Measurements from ENCODE around the gene IL7R. TPM values are rescaled to one million over a fixed set of nuclear protein-coding genes. Genes with fewer than 3 reads are reported as not detected.
"Not testable (repeated sequence)": the region's sequence is repeated elsewhere in the genome, so short reads cannot be mapped to it uniquely, and the experiment has no call there.

The IL7R gene
- total and polyA plus RNA-seq, 5 donors = 0.34 to 3.6 (median 1.8) TPM

GRCh38 chr5:35845508-35845907 lies 11.2 kb upstream of the IL7R start:
- ATAC-seq; H3K27me3 ChIP-seq (ENCODE audit: control insufficient read depth, insufficient read depth); H3K9me3 ChIP-seq (ENCODE audit: control insufficient read depth, low read length); H3K27ac ChIP-seq (ENCODE audit: low read length); H3K4me1 ChIP-seq (ENCODE audit: control insufficient read depth, insufficient read depth, low read length); H3K4me3 ChIP-seq (ENCODE audit: low read length); intact Hi-C loops (cut with DNase I); DNase-seq: not testable (repeated sequence)
- 80% methylated on average over 2 of the region's 2 CpGs for WGBS

DNA sequence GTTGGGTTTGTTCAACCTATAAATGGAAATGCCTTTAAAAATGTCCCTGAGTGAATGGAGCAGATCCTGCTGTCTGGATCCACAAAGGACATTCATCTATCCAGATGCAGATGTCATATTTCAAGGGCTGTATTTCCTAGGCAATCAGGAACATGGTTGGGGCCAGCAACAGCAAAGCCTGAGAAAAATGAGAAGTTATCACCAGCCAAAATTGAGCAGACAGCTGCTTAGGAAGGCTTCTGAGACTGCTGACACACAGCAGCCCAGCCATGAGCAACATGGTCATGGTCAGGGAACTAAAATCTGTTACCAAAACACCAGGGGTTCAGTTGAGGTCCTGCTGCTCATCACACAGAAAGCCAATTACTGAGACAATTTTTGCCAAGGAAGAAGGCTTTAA lies 9.2 kb upstream of the IL7R start:
- no peaks in the 10 kb centered on the region for H3K27me3 ChIP-seq (ENCODE audit: control insufficient read depth, insufficient read depth)
- no peak overlapping the region for H3K27ac ChIP-seq (ENCODE audit: low read length)
- ATAC-seq = no peak
- peaks cover 4% of the 10 kb centered on the region for H3K4me1 ChIP-seq (ENCODE audit: control insufficient read depth, insufficient read depth, low read length)
- intact Hi-C loops (cut with DNase I) = no loop called here
- DNase-seq = no peak
- H3K4me3 ChIP-seq (ENCODE audit: low read length) = no peak overlapping the region
- H3K9me3 ChIP-seq (ENCODE audit: control insufficient read depth, low read length) = peaks cover 4% of the 10 kb centered on the region

GRCh38 chr5:35847961-35848360 lies 8.7 kb upstream of the IL7R start:
- no peak overlapping the region for H3K27ac ChIP-seq (ENCODE audit: low read length)
- 46% methylated on average over 3 of the region's 3 CpGs for WGBS
- intact Hi-C loops (cut with DNase I) = no loop called here
- DNase-seq = no peak
- no peaks in the 10 kb centered on the region for H3K27me3 ChIP-seq (ENCODE audit: control insufficient read depth, insufficient read depth)
- no peak for ATAC-seq
- H3K4me3 ChIP-seq (ENCODE audit: low read length) = no peak overlapping the region
- peaks cover 4% of the 10 kb centered on the region for H3K4me1 ChIP-seq (ENCODE audit: control insufficient read depth, insufficient read depth, low read length)
- H3K9me3 ChIP-seq (ENCODE audit: control insufficient read depth, low read length) = peaks cover 4% of the 10 kb centered on the region

DNA sequence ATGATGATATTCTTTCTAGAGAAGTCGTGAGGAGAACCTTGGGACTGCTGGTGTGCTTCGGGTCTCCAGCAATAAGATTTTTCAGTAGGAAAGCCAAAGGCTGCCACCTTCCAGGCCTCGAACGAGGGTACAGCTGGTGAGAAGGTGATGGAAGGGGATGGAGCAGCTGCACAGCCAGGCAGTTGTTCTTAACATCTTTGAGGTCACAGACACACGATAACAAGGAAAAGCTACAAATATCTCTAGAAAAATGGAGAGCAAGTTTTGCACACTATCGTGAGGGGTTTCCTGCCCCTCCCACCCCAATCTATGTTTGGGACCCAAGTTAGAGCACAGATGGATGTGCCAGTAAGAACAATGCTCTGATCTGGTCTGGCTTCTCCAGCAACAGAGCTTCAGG lies 6.8 kb upstream of the IL7R start:
- Histone ChIP-seq H3K27ac (ENCODE audit: low read length) (no peak overlapping the region), H3K27me3 (ENCODE audit: control insufficient read depth, insufficient read depth) (no peaks in the 10 kb centered on the region), H3K4me1 (ENCODE audit: control insufficient read depth, insufficient read depth, low read length) (peaks cover 4% of the 10 kb centered on the region), H3K9me3 (ENCODE audit: control insufficient read depth, low read length) (peaks cover 4% of the 10 kb centered on the region), H3K4me3 (ENCODE audit: low read length) (no peak overlapping the region)
- ATAC-seq = no peak
- DNase-seq = no peak
- WGBS = 78% methylated on average over 6 of the region's 6 CpGs
- intact Hi-C loops (cut with DNase I) = no loop called here

DNA sequence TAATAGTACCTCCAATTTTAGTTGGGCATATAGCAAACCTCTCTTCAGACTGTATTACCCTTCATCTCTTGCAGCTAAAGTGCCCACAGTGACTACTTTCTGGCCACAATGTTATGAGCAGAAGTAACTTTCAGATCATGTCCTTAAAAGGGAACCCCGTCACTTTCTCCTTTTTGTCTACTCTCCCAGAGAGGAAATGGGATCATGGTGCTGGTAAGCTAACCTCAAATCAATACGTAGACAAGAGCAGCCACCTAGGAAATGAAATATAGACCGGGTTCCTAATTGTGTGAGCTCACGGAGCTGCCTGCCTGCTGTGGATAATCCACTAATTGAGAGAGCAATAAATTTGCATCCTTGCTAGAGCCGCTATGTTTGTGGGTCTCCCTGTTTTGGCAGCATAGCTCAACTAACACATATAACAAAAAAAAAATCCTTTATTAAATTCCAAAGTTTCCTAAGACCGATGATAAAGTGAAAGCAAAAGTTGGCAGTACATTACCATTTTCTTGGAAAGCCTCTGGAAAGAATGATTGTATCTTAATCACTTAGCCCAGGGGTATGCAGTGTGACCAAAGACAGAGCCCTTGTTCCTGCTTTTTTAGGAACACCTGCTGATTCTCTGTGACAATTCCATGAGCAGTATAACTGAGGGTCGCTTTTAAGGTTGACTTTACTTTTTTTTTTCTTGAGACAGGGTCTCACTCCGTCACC lies 5.6 kb upstream of the IL7R start:
- WGBS = 58% methylated on average over 8 of the region's 8 CpGs
- H3K9me3 ChIP-seq (ENCODE audit: control insufficient read depth, low read length) = peaks cover 1% of the 10 kb centered on the region
- intact Hi-C loops (cut with DNase I) = no loop called here
- H3K4me3 ChIP-seq (ENCODE audit: low read length) = peak overlapping the region; percentile 20
- peak overlapping the region; percentile 27 for H3K27ac ChIP-seq (ENCODE audit: low read length)
- ATAC-seq (no peak), DNase-seq (no peak)
- H3K4me1 ChIP-seq (ENCODE audit: control insufficient read depth, insufficient read depth, low read length) = peaks cover 6% of the 10 kb centered on the region
- no peaks in the 10 kb centered on the region for H3K27me3 ChIP-seq (ENCODE audit: control insufficient read depth, insufficient read depth)

- Histone ChIP-seq H3K4me1 (ENCODE audit: control insufficient read depth, insufficient read depth, low read length) (peaks cover 6% of the 10 kb centered on the region), H3K27ac (ENCODE audit: low read length) (no peak overlapping the region), H3K9me3 (ENCODE audit: control insufficient read depth, low read length) (peaks cover 1% of the 10 kb centered on the region), H3K27me3 (ENCODE audit: control insufficient read depth, insufficient read depth) (no peaks in the 10 kb centered on the region), H3K4me3 (ENCODE audit: low read length) (no peak overlapping the region)
- ATAC-seq (peak in 1 of 2 donors; percentile 28), DNase-seq (peak in 1 of 3 donors; percentile 49)
- intact Hi-C loops (cut with DNase I) = no loop called here
- WGBS = 63% methylated on average over 8 of the region's 8 CpGs
Observed at GRCh38 chr5:35852084-35852734, 4.5 kb upstream of the IL7R start.

GRCh38 chr5:35852773-35853172 lies 3.9 kb upstream of the IL7R start:
- DNase-seq = no peak
- Histone ChIP-seq H3K27me3 (ENCODE audit: control insufficient read depth, insufficient read depth) (no peaks in the 10 kb centered on the region), H3K27ac (ENCODE audit: low read length) (no peak overlapping the region), H3K4me1 (ENCODE audit: control insufficient read depth, insufficient read depth, low read length) (peaks cover 6% of the 10 kb centered on the region), H3K9me3 (ENCODE audit: control insufficient read depth, low read length) (peaks cover 1% of the 10 kb centered on the region), H3K4me3 (ENCODE audit: low read length) (no peak overlapping the region)
- no peak for ATAC-seq
- intact Hi-C loops (cut with DNase I) = no loop called here

DNA sequence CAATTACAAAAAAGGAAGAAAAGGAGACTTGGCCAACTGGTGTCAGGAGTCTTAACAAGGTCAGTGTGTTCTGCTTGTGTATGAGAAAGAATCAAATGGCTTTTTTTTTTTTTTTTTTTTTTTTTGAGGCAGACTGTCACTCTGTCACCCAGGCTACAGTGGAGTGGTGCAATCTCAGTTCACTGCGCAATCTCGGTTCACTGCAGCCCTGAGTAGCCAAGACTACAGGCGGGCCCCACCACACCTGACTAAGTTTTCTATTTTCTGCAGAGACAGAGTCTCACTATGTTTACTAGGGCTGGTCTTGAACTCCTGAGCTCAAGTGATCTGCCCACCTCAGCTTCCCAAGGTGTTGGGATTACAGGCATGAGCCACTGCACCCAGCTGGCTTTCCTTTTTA lies 3.1 kb upstream of the IL7R start:
- ATAC-seq (peak in 1 of 2 donors; percentile 50), DNase-seq (peak; percentile 16 to 55 (median 40))
- Histone ChIP-seq H3K4me1 (ENCODE audit: control insufficient read depth, insufficient read depth, low read length) (peaks cover 6% of the 10 kb centered on the region), H3K4me3 (ENCODE audit: low read length) (no peak overlapping the region), H3K9me3 (ENCODE audit: control insufficient read depth, low read length) (peaks cover 1% of the 10 kb centered on the region), H3K27ac (ENCODE audit: low read length) (peak overlapping the region; percentile 82), H3K27me3 (ENCODE audit: control insufficient read depth, insufficient read depth) (no peaks in the 10 kb centered on the region)
- WGBS = 65% methylated on average over 3 of the region's 3 CpGs
- intact Hi-C loops (cut with DNase I) = no loop called here

DNA sequence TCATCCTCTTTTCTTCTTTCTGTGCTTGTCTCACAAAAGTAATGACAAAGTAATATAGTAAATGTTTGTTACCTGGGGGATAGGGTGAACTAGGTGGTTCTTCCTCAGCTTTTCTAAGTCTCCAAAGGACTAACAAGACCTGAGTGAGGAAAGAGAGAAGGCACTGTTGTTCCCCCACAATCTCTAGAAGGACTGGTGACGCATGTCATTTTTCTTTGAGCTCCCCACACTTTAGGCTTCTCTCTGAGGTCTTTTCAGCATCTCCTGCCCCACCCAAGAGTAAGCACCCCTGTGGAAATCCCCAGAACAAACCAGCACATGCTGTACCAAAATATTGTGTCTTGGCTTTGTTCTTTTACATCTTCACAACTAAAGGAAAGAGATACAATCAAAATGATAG lies 2.4 kb upstream of the IL7R start:
- Histone ChIP-seq H3K4me3 (ENCODE audit: low read length) (peak overlapping the region; percentile 27), H3K9me3 (ENCODE audit: control insufficient read depth, low read length) (peaks cover 1% of the 10 kb centered on the region), H3K27ac (ENCODE audit: low read length) (peak overlapping the region; percentile 82), H3K27me3 (ENCODE audit: control insufficient read depth, insufficient read depth) (no peaks in the 10 kb centered on the region), H3K4me1 (ENCODE audit: control insufficient read depth, insufficient read depth, low read length) (peaks cover 6% of the 10 kb centered on the region)
- 64% methylated on average over 1 of the region's 1 CpG for WGBS
- ATAC-seq = peak in 1 of 2 donors; percentile 41
- no peak for DNase-seq
- intact Hi-C loops (cut with DNase I) = no loop called here

DNA sequence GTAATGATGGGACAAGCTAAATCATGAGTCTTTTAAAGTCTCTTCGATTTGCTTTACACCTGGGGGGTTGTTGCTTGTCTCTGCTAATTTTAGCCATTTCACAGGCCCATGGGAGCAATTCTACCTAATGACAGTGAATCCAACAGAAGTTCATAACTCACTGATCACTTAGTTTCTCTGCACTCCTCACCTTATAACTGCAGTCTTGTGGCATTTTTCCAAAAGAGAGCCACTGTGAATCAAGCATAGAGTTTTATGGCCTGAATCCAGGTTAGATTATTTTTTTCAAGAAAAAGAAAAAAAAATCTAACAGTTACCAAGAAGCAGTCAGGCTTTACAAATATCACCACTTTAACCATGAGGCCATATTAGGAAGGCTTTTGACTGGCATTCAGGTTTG lies 1.5 kb upstream of the IL7R start:
- no peak overlapping the region for H3K4me3 ChIP-seq (ENCODE audit: low read length)
- intact Hi-C loops (cut with DNase I) = no loop called here
- H3K27ac ChIP-seq (ENCODE audit: low read length) = no peak overlapping the region
- DNase-seq (no peak), ATAC-seq (no peak)
- no peaks in the 10 kb centered on the region for H3K9me3 ChIP-seq (ENCODE audit: control insufficient read depth, low read length)
- WGBS = 58% methylated on average over 1 of the region's 1 CpG
- no peaks in the 10 kb centered on the region for H3K27me3 ChIP-seq (ENCODE audit: control insufficient read depth, insufficient read depth)
- peaks cover 6% of the 10 kb centered on the region for H3K4me1 ChIP-seq (ENCODE audit: control insufficient read depth, insufficient read depth, low read length)

- DNase-seq; H3K27ac ChIP-seq (ENCODE audit: low read length); H3K27me3 ChIP-seq (ENCODE audit: control insufficient read depth, insufficient read depth); ATAC-seq; H3K4me1 ChIP-seq (ENCODE audit: control insufficient read depth, insufficient read depth, low read length); intact Hi-C loops (cut with DNase I); H3K4me3 ChIP-seq (ENCODE audit: low read length); H3K9me3 ChIP-seq (ENCODE audit: control insufficient read depth, low read length): not testable (repeated sequence)
- WGBS = 95% methylated on average over 5 of the region's 5 CpGs
Observed at GRCh38 chr5:35856186-35856764, 416 bp upstream of the IL7R start.

All from right cardiac atrium (tissue), 5 donors.